Measurements from ENCODE around the gene GRK6. TPM values are rescaled to one million over a fixed set of nuclear protein-coding genes. Genes with fewer than 3 reads are reported as not detected.
A peak's percentile ranks its signal among the peaks of the same experiment; 100 is the strongest.

GRK6 gene
- total RNA-seq, 1 donor from 2014 or later = 43.0 TPM

DNA sequence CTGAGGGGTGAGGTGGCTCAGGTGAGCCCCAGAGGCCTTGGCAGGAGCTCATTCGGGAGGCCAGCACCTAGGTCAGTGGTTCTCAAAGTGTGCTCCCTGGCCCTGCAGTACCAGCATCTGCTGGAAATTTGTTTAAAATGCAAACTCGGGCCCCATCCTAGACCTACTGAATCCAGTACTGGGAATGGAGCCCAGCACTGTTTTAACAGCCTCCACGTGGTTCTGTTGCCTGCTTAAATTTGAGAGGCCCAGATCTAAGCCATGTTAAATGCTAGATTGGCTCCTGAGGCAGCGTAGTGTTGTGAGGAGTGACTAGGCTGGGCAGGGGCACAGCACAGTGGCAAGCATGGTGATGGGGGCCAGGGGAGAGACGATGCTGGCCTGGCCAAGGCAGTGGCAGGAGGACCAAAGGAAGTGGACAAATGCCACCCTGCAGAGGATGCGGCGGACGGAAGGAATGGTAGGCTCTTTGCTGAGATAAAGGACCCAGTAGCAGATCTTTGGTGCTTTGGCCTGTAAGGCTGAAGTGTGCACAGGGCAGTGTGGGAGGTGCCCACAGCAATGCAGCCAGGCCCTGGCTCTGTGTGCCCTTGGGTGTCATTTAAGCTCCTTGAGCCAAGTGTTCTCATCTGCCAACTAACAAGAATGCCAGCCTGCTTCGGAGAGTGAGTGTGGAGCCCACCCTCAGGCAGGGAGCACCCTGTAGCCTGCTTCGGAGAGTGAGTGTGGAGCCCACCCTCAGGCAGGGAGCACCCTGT, 24.4 kb downstream of the GRK6 start:
- TF ChIP-seq, protein P1, sequence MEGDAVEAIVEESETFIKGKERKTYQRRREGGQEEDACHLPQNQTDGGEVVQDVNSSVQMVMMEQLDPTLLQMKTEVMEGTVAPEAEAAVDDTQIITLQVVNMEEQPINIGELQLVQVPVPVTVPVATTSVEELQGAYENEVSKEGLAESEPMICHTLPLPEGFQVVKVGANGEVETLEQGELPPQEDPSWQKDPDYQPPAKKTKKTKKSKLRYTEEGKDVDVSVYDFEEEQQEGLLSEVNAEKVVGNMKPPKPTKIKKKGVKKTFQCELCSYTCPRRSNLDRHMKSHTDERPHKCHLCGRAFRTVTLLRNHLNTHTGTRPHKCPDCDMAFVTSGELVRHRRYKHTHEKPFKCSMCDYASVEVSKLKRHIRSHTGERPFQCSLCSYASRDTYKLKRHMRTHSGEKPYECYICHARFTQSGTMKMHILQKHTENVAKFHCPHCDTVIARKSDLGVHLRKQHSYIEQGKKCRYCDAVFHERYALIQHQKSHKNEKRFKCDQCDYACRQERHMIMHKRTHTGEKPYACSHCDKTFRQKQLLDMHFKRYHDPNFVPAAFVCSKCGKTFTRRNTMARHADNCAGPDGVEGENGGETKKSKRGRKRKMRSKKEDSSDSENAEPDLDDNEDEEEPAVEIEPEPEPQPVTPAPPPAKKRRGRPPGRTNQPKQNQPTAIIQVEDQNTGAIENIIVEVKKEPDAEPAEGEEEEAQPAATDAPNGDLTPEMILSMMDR (IDR thresholded peaks at IDR 0.05; ENCODE audit: unreplicated experiment) = no peak
- peak overlapping the region; percentile 79 for H3K27ac Mint-ChIP-seq
- peaks cover 16% of the 10 kb centered on the region for H3K4me1 Mint-ChIP-seq (ENCODE audit: low read depth)
- no peak for DNase-seq (ENCODE audit: low spot score, unreplicated experiment)
- no peaks in the 10 kb centered on the region for H3K9me3 Mint-ChIP-seq (ENCODE audit: low read depth)
- H3K27me3 Mint-ChIP-seq = peaks cover 7% of the 10 kb centered on the region
- peaks cover 1% of the 10 kb centered on the region for H3K36me3 Mint-ChIP-seq (ENCODE audit: insufficient read depth)
- peak overlapping the region; percentile 12 for H3K4me3 Mint-ChIP-seq (ENCODE audit: low read depth)

DNA sequence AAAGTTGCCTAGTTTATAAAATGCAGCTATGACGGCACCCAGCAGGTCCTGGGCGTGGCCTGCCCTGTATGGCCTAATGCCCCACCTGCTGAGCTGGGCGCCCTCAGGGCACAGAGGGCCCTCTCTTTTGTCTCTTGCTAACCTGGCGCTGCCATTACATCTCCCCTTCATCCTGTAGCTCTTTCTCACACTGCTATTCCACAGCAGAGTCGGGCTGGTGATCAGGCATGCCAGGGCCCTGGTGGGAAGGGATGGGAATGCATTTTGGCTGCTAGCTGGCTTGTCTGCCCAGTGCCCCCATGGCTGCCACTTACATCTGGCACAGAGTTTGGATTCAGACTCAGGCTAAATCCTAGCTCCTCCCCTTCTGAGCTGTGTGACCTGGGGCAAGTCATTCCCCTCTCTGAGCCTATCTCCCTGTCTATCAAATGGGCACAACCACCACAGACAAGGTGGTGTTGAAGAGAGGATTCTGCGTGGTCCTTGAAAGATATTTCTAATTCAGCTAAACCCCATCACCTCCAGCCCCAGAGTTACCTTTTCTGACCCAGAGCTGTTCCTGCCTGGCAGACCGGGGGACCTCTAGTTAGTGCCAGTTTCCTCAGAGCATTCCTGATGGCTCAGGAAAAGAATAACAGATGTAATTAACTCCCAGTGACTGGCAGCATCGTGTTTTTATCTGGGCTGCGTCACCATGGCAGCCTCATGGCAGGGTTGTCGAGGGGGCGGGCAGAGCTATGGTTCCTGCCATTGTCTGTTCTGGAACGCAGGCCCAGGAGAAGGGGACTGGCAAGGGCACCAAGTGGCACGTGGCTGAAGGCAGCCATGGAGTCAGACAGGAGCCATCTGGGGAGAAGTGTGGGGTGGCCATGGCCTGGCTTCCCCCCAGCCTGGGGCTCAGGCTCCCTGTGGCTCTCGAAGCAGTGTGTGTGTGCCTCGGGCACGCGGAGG, 26.5 kb downstream of the GRK6 start:
- no peak for DNase-seq (ENCODE audit: low spot score, unreplicated experiment)
- Mint-ChIP-seq H3K27ac (no peak overlapping the region), H3K9me3 (ENCODE audit: low read depth) (no peaks in the 10 kb centered on the region), H3K36me3 (ENCODE audit: insufficient read depth) (peaks cover 8% of the 10 kb centered on the region), H3K4me1 (ENCODE audit: low read depth) (peaks cover 16% of the 10 kb centered on the region), H3K27me3 (peaks cover 7% of the 10 kb centered on the region), H3K4me3 (ENCODE audit: low read depth) (peak overlapping the region; percentile 58)
- TF ChIP-seq, protein P1 (IDR thresholded peaks at IDR 0.05; ENCODE audit: unreplicated experiment) = peak; percentile 14

DNA sequence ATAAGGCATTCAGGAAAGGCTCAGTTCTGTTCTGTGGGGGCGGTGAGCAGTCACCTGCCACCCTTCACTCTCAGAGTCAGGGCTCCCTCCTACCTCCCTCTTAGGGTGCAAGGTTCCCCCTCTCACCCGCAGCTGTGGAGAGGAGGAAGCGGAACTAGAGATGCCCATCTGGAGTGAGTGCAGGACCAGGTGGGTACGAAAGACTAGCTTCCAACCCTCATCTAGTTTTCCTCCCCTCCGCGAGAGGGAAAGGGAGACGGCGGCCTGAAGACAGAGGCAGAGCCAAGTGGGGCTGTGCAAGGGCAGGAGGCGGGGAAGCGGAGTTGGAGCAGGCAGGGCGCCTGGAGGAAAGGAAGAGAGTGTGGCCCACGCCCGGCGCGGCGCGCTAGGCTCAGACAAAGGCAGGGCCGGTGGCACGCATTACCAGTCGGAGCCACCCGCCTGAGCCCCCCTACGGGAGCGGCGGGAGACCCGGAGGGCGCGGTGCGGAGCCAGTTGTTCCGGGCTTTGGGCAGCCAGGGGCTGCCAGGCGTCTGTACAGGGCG, 27.4 kb downstream of the GRK6 start:
- peaks cover 8% of the 10 kb centered on the region for H3K36me3 Mint-ChIP-seq (ENCODE audit: insufficient read depth)
- peak overlapping the region; percentile 93 for H3K27ac Mint-ChIP-seq
- TF ChIP-seq, protein P1 (IDR thresholded peaks at IDR 0.05; ENCODE audit: unreplicated experiment) = no peak
- no peaks in the 10 kb centered on the region for H3K27me3 Mint-ChIP-seq
- H3K9me3 Mint-ChIP-seq (ENCODE audit: low read depth) = no peaks in the 10 kb centered on the region
- H3K4me1 Mint-ChIP-seq (ENCODE audit: low read depth) = peaks cover 10% of the 10 kb centered on the region
- peak overlapping the region; percentile 74 for H3K4me3 Mint-ChIP-seq (ENCODE audit: low read depth)
- peak; percentile 45 for DNase-seq (ENCODE audit: low spot score, unreplicated experiment)

DNA sequence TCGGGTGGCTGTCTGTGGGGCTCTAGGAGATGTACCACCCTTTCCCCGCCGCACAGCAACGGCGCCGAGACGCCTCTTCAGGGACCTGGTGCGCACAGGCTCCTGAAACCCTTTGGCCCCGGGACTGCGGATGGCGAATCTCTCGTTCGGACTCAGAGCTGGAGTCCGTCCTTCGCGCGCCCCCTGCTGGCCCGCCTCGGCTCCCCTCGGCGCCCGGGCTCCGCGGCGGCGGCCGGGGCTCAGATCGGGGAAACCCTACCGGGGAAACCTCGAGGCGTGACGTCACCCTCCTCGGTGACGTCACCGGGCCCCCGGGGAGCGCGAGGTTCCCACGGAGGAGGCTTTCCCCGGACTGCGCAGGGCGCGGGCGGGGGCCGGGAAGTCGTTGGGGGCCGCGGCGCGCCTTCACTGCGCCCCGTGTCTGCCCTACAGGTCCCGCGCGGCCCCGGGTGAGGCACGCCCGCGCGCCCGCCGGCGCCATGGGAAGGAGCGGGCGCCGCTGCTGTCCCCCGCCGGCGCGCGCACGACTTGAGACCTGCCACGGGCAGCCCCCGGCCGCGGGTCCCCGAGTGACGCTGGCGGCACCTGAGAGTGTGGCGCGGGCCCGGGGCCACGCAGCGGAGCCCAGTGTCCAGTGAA, 28.0 kb downstream of the GRK6 start:
- peaks cover 8% of the 10 kb centered on the region for H3K36me3 Mint-ChIP-seq (ENCODE audit: insufficient read depth)
- peaks cover 10% of the 10 kb centered on the region for H3K4me1 Mint-ChIP-seq (ENCODE audit: low read depth)
- peak overlapping the region; percentile 78 for H3K4me3 Mint-ChIP-seq (ENCODE audit: low read depth)
- DNase-seq (ENCODE audit: low spot score, unreplicated experiment) = peak; percentile 94
- TF ChIP-seq, protein P1 (IDR thresholded peaks at IDR 0.05; ENCODE audit: unreplicated experiment) = peak; percentile 88
- H3K27ac Mint-ChIP-seq = no peak overlapping the region
- no peaks in the 10 kb centered on the region for H3K9me3 Mint-ChIP-seq (ENCODE audit: low read depth)
- no peaks in the 10 kb centered on the region for H3K27me3 Mint-ChIP-seq
